A549 treated with RU486 at 1 μM for 4 hours (cell line): ENCODE data around the gene SNCG. TPM values are rescaled to one million over a fixed set of nuclear protein-coding genes. Genes with fewer than 3 reads are reported as not detected.

Experiments used
- total RNA-seq: library from RNA; stranded (reverse); fragments of 200-300 nt; extraction: Qiagen RNA extraction; gene quantifications from 5 replicates; pipeline ENCODE4 v1.2.3, GENCODE V29; 2022; ENCODE audit warnings: low read depth

The SNCG gene
- 9.3 to 15.3 TPM (median 13.4 TPM) in 5 replicates for total RNA-seq

GRCh38 chr10:86958116-86958900 lies at the start of gene SNCG:
Gene SNCG, plus strand, starts transcription at chr10:86958599. Its CDS starts 99 bp downstream, at chr10:86958698.

GRCh38 chr10:86957471-86958115 lies 806 bp upstream of the SNCG start, which contains the start of gene MMRN2:
Gene MMRN2, minus strand, starts transcription at chr10:86957615. Its CDS starts 74 bp downstream, at chr10:86957541.

GRCh38 chr10:86968271-86968993 lies 10.0 kb downstream of the SNCG start, which contains the start of gene ADIRF:
Gene ADIRF, plus strand, starts transcription at chr10:86968482. Its CDS starts 63 bp downstream, at chr10:86968545.

Other genes starting within 250 kb of the SNCG start
- 15.1 to 26.7 TPM (median 23.2 TPM) in 5 replicates for gene BMPR1A, start 202.0 kb upstream of the SNCG start, total RNA-seq
- gene MMRN2, start 984 bp upstream of the SNCG start, total RNA-seq, result 0.79 to 1.2 TPM (median 1.00 TPM) in 5 replicates
- gene ADIRF, start 9.9 kb downstream of the SNCG start, total RNA-seq, result 0.21 TPM in 1 of 5 replicates, not detected in the others
- not detected in 5 replicates for gene FAM25A, start 61.7 kb downstream of the SNCG start, total RNA-seq
- 78.8 to 101 TPM (median 96.9 TPM) in 5 replicates for gene GLUD1, start 136.2 kb downstream of the SNCG start, total RNA-seq
- gene SHLD2, start 136.6 kb downstream of the SNCG start, total RNA-seq, result 12.6 to 27.7 TPM (median 24.5 TPM) in 5 replicates